ENCODE results near the gene ABCF3.

GRCh38 chr3:184236636-184237035, 50.6 kb downstream of the ABCF3 start:
- no peak for TF ChIP-seq POLR2A (IDR thresholded peaks at IDR 0.05; ENCODE audit: low read depth, low read length)
- no peak for TF ChIP-seq TAF1 (IDR thresholded peaks at IDR 0.05; ENCODE audit: low read depth, low read length)

Data from GM12891 (cell line).